Activated CD8-positive, alpha-beta T cell treated with anti-CD3 and anti-CD28 coated beads for 36 hours (primary cell): ENCODE results near the gene PIGH. TPM values are rescaled to one million over a fixed set of nuclear protein-coding genes. Genes with fewer than 3 reads are reported as not detected.
"Not testable (repeated sequence)": the region's sequence is repeated elsewhere in the genome, so short reads cannot be mapped to it uniquely, and the experiment has no call there.

Experiments
- ATAC-seq: fragments of 200-7000 bp; cut with Tn5 transposase; one replicate; pipeline ENCODE4 v1.10.0; 2021; ENCODE audit warnings: mild to moderate bottlenecking, moderate library complexity
- CTCF ChIA-PET: fragments of 350-600 bp; sonication (Branson Sonifier 250); formaldehyde crosslinking; loops from one replicate; lab custom pipeline; 2021; ENCODE audit warnings: antibody characterized with exemption; lab: Charles Lee
- POLR2A ChIA-PET: fragments of 350-600 bp; sonication (Branson Sonifier 250); formaldehyde crosslinking; loops from one replicate; lab custom pipeline; 2021; ENCODE audit warnings: antibody characterized with exemption; lab: Charles Lee
- DNase-seq: peaks from one replicate; pipeline ENCODE4 v3.0.0-alpha.2; 2020
- H3K27ac Mint-ChIP-seq: one replicate; pipeline ENCODE4 v1.8.0; 2021; ENCODE audit warnings: mild to moderate bottlenecking, mixed read lengths
- H3K27me3 Mint-ChIP-seq: one replicate; pipeline ENCODE4 v1.8.0; 2021; ENCODE audit warnings: mixed read lengths
- H3K36me3 Mint-ChIP-seq: one replicate; pipeline ENCODE4 v1.8.0; 2021; ENCODE audit warnings: low read depth, mixed read lengths
- H3K4me1 Mint-ChIP-seq: one replicate; pipeline ENCODE4 v1.8.0; 2021; ENCODE audit warnings: low read depth, mixed read lengths
- H3K4me3 Mint-ChIP-seq: one replicate; pipeline ENCODE4 v1.8.0; 2021; ENCODE audit warnings: mild to moderate bottlenecking, moderate library complexity, mixed read lengths
- H3K9me3 Mint-ChIP-seq: one replicate; pipeline ENCODE4 v1.8.0; 2021; ENCODE audit warnings: mixed read lengths
- intact Hi-C: fragments of 100-400 bp; cut with micrococcal nuclease; formaldehyde crosslinking; loops from one replicate; pipeline ENCODE4 v1.10.0; 2022
- total RNA-seq, 2 experiments: library from RNA; stranded (reverse); gene quantifications; one replicate each; pipeline ENCODE4 v1.2.3, GENCODE V29; 2021
- TF ChIP-seq, protein P1 (sequence below): fragments of 200-600 bp; IDR thresholded peaks from one replicate; pipeline ENCODE4 v1.8.0; 2022; ENCODE audit warnings: antibody characterized with exemption, mild to moderate bottlenecking

PIGH gene
- total RNA-seq, 2 experiments from 2014 or later: 20.3 to 21.9 TPM

DNA sequence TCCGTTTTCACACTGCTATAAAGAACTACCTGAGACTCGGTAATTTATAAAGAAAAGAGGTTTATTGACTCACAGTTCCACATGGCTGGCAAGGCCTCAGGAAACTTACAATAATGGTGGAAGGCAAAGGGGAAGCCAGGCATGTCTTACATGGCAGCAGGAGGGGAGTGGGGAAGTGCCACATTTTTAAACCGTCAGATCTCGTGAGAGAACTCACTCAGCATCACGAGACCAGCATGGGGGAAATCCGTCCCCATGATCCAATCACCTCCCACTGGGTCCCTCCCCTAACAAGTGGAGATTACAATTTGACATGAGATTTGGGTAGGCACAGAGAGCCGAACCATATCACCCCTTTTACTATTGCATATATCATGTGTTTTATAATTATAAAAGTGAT is 2.0 kb upstream of the PIGH start:
- Mint-ChIP-seq H3K4me3 (no peak overlapping the region), H3K4me1 (peaks cover 29% of the 10 kb centered on the region), H3K36me3 (peaks cover 2% of the 10 kb centered on the region), H3K27me3 (no peaks in the 10 kb centered on the region), H3K9me3 (no peaks in the 10 kb centered on the region), H3K27ac (no peak overlapping the region)
- POLR2A ChIA-PET: interaction anchor here (1.0 kb wide), 1 partner anchor 21 kb away, joined by 3 read pairs; no protein-coding TSS in a partner anchor
- DNase-seq: no peak
- no peak for ATAC-seq
- intact Hi-C loops: no loop called here
- CTCF ChIA-PET: interaction anchor here (1.9 kb wide), 1 partner anchor 92 kb away, joined by 5 read pairs; no protein-coding TSS in a partner anchor
- TF ChIP-seq, protein P1, sequence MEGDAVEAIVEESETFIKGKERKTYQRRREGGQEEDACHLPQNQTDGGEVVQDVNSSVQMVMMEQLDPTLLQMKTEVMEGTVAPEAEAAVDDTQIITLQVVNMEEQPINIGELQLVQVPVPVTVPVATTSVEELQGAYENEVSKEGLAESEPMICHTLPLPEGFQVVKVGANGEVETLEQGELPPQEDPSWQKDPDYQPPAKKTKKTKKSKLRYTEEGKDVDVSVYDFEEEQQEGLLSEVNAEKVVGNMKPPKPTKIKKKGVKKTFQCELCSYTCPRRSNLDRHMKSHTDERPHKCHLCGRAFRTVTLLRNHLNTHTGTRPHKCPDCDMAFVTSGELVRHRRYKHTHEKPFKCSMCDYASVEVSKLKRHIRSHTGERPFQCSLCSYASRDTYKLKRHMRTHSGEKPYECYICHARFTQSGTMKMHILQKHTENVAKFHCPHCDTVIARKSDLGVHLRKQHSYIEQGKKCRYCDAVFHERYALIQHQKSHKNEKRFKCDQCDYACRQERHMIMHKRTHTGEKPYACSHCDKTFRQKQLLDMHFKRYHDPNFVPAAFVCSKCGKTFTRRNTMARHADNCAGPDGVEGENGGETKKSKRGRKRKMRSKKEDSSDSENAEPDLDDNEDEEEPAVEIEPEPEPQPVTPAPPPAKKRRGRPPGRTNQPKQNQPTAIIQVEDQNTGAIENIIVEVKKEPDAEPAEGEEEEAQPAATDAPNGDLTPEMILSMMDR: no peak

DNA sequence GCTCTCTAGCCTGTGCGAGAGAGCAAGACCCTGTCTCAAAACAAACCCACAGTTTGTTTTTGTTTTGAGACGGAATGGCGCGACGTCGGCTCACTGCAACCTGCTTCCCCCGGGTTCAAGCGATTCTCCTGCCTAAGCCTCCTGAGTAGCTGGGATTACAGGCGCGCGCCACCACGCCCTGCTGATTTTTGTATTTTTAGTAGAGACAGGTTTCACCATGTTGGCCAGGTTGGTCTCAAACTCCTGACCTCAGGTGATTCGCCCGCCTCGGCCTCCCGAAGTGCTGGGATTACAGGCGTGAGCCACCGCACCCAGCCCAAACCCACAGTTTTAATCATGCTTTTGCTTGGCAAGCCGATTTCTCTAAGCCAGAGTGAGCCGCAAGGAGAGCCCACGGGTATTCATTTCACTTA is 500 bp upstream of the PIGH start:
- ChIA-PET CTCF (interaction anchor here (0.6 to 4.3 kb wide), 21 partner anchors 10 to 241 kb away, joined by 3 to 34 read pairs (median 5); partner anchors contain the start of genes ARG2, ATP6V1D, RDH11 and RDH12), POLR2A (interaction anchor here (1.0 to 1.9 kb wide), 5 partner anchors 11 to 160 kb away, joined by 3 to 8 read pairs (median 4); no protein-coding TSS in a partner anchor)
- DNase-seq, ATAC-seq, H3K27me3 Mint-ChIP-seq, intact Hi-C loops, H3K9me3 Mint-ChIP-seq: not testable (repeated sequence)
- Mint-ChIP-seq H3K36me3 (peaks cover 13% of the 10 kb centered on the region), H3K4me1 (peaks cover 36% of the 10 kb centered on the region), H3K27ac (peak overlapping the region; percentile 94), H3K4me3 (peak overlapping the region; percentile 89)

DNA sequence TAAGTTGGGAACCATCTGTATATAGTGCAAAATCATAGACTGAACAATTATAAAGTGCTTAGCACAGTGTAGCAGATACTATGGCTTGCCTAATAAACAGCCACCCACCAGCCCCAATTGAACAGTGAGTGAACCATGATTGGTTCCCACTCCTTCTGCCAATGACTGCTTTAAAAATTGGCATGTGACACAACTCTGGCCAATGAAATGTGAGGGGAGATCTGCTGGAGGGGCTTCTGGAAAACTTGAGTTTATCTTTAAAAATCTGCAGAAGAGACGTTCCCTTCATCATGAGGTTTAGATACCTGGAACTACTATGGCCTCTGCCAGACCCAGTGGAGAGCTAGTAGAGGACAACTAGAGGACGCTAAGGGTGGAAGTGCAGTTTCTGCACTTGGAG is 4.7 kb downstream of the PIGH start:
- ATAC-seq (no peak), DNase-seq (no peak)
- TF ChIP-seq, protein P1: no peak
- intact Hi-C loops: loop anchor here (5.0 kb wide), 1 partner anchor 72 kb away; no protein-coding TSS in a partner anchor
- Mint-ChIP-seq H3K27me3 (no peaks in the 10 kb centered on the region), H3K4me1 (peaks cover 36% of the 10 kb centered on the region), H3K36me3 (peaks cover 25% of the 10 kb centered on the region), H3K4me3 (no peak overlapping the region), H3K27ac (no peak overlapping the region), H3K9me3 (no peaks in the 10 kb centered on the region)
- POLR2A ChIA-PET: no interaction called here
- CTCF ChIA-PET: interaction anchor here (1.3 to 1.8 kb wide), 2 partner anchors 14 to 109 kb away, joined by 5 to 6 read pairs; no protein-coding TSS in a partner anchor

DNA sequence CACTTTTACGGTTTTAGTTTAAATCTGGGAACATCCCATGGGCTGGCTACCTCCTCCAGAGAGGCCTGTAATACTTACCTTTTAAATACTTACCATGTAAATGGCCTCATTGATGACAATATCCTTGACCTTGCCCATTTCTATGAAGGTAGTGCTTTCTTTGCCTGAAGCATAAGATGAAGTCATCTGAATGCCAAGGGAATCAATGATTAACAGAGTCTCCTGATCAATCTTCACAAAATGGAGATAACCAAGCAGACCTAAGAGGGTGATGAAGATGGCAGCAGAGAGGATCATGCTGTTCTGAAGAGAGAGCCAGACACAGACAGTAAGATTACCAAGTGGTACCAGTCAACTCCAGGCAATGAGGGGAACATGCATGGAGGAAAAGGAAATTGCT is 6.4 kb downstream of the PIGH start:
- Mint-ChIP-seq H3K4me1 (peaks cover 26% of the 10 kb centered on the region), H3K36me3 (peaks cover 23% of the 10 kb centered on the region), H3K27ac (peak overlapping the region; percentile 52)
- H3K27me3 Mint-ChIP-seq, intact Hi-C loops, H3K9me3 Mint-ChIP-seq, DNase-seq, ATAC-seq, H3K4me3 Mint-ChIP-seq, POLR2A ChIA-PET: not testable (repeated sequence)
- CTCF ChIA-PET: interaction anchor here (0.6 to 1.4 kb wide), 3 partner anchors 13 to 25 kb away, joined by 3 to 4 read pairs (median 4); no protein-coding TSS in a partner anchor

DNA sequence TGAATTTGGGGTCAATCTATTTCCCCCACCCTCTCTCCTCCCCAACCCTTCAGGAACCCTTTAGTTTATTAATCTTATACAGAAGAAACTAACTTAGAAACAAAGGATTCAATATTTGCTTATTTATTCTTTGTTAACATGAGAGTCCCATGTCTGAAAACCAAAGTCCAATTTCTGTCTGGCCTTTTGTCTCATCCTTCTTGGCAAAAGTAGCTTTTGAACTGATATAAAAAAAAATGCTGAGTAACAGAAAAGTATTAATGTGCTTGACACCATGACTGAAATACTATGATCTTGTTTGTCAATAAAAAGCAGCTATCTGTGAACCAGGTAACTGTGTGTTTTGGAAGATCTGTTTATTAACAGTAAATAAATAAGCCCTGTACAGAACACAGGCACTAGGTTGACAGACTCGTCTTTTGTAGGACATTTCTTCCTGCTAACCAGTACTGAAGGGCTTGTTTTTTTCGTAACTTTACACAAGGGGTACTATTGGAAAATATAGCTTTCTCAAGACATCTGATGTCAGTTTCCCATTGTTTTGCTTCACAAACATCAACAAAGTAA is 10.8 kb downstream of the PIGH start:
- Mint-ChIP-seq H3K27me3 (no peaks in the 10 kb centered on the region), H3K4me1 (no peaks in the 10 kb centered on the region), H3K36me3 (peaks cover 8% of the 10 kb centered on the region), H3K9me3 (no peaks in the 10 kb centered on the region), H3K27ac (no peak overlapping the region), H3K4me3 (no peak overlapping the region)
- intact Hi-C loops: loop anchor here (10.0 kb wide), 1 partner anchor 116 kb away; the partner anchor contains the start of gene RDH12
- ATAC-seq (no peak), DNase-seq (no peak)
- ChIA-PET CTCF (interaction anchor here (0.9 to 2.3 kb wide), 6 partner anchors 8 to 162 kb away, joined by 3 to 7 read pairs (median 6); no protein-coding TSS in a partner anchor), POLR2A (interaction anchor here (1.0 kb wide), 1 partner anchor 11 kb away, joined by 3 read pairs; the partner anchor contains the start of gene PIGH)
- TF ChIP-seq, protein P1: no peak
